Ovary (tissue), 3 donors: ENCODE results near the gene SUGT1.

ENCODE experiments used
- EP300 ChIP-seq: sonication (generic); formaldehyde crosslinking; IDR thresholded peaks from one replicate; pipeline ENCODE4 v1.6.1; 2017; ENCODE audit warnings: antibody characterized with exemption
- TF ChIP-seq, protein P1 (sequence below), 3 donors: fragments of 450-650 bp in 2 of 3; fragments of 200-600 bp in 1 of 3; IDR thresholded peaks; one replicate each; pipeline versions ENCODE4 v1.5.1 to v1.8.0; 2016 to 2022; ENCODE audit warnings: antibody characterized with exemption in 3 of 3, mild to moderate bottlenecking in 1 of 3
- donor health status: DM: no; HTN: no; CAD: no.

GRCh38 chr13:52706081-52706480 lies 53.4 kb downstream of the SUGT1 start:
- TF ChIP-seq, protein P1, sequence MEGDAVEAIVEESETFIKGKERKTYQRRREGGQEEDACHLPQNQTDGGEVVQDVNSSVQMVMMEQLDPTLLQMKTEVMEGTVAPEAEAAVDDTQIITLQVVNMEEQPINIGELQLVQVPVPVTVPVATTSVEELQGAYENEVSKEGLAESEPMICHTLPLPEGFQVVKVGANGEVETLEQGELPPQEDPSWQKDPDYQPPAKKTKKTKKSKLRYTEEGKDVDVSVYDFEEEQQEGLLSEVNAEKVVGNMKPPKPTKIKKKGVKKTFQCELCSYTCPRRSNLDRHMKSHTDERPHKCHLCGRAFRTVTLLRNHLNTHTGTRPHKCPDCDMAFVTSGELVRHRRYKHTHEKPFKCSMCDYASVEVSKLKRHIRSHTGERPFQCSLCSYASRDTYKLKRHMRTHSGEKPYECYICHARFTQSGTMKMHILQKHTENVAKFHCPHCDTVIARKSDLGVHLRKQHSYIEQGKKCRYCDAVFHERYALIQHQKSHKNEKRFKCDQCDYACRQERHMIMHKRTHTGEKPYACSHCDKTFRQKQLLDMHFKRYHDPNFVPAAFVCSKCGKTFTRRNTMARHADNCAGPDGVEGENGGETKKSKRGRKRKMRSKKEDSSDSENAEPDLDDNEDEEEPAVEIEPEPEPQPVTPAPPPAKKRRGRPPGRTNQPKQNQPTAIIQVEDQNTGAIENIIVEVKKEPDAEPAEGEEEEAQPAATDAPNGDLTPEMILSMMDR (IDR thresholded peaks at IDR 0.05) = no peak
- TF ChIP-seq EP300 = no peak
